Smooth muscle cell of the brain vasculature (primary cell): ENCODE data around the gene EBF3.

Source experiments
- DNase-seq: peaks from one replicate; pipeline ENCODE4 v3.0.0-alpha.2; 2012; ENCODE audit warnings: low read depth, low spot score

Gene EBF3

GRCh38 chr10:129912166-129912917 lies 51.7 kb downstream of the EBF3 start:
- DNase-seq, result peak; percentile 21

GRCh38 chr10:129911451-129912165 lies 52.5 kb downstream of the EBF3 start:
- no peak for DNase-seq

- no peak for DNase-seq
Observed at GRCh38 chr10:129910861-129911260, 53.2 kb downstream of the EBF3 start.

- DNase-seq, result no peak
Observed at GRCh38 chr10:129909531-129910256, 54.4 kb downstream of the EBF3 start.

GRCh38 chr10:129909080-129909479 lies 55.0 kb downstream of the EBF3 start:
- no peak for DNase-seq

GRCh38 chr10:129908406-129908805 lies 55.7 kb downstream of the EBF3 start:
- DNase-seq, result no peak

GRCh38 chr10:129905553-129905952 lies 58.5 kb downstream of the EBF3 start:
- no peak for DNase-seq

- DNase-seq, result no peak
Observed at GRCh38 chr10:129904323-129904722, 59.8 kb downstream of the EBF3 start.

- no peak for DNase-seq
Observed at GRCh38 chr10:129901389-129902006, 62.6 kb downstream of the EBF3 start.

GRCh38 chr10:129900825-129901224 lies 63.2 kb downstream of the EBF3 start:
- no peak for DNase-seq

GRCh38 chr10:129899276-129900130 lies 64.6 kb downstream of the EBF3 start:
- DNase-seq, result no peak

- DNase-seq, result no peak
Observed at GRCh38 chr10:129898706-129899268, 65.3 kb downstream of the EBF3 start.

GRCh38 chr10:129897871-129898626 lies 66.0 kb downstream of the EBF3 start:
- no peak for DNase-seq

GRCh38 chr10:129896860-129897200 lies 67.2 kb downstream of the EBF3 start:
- DNase-seq, result no peak

- no peak for DNase-seq
Observed at GRCh38 chr10:129896136-129896859, 67.8 kb downstream of the EBF3 start.

- DNase-seq, result no peak
Observed at GRCh38 chr10:129895811-129896135, 68.3 kb downstream of the EBF3 start.

- DNase-seq, result no peak
Observed at GRCh38 chr10:129894698-129895097, 69.4 kb downstream of the EBF3 start.

GRCh38 chr10:129893104-129894089 lies 70.7 kb downstream of the EBF3 start:
- DNase-seq, result no peak
